Vagina (tissue), 2 donors: ENCODE data around the gene ADCY7.

Experiments
- POLR2A ChIP-seq, 2 donors: fragments of 450-650 bp; IDR thresholded peaks; one replicate each; pipeline ENCODE4 v1.6.1; 2017; ENCODE audit warnings: antibody characterized with exemption in 2 of 2, mild to moderate bottlenecking in 2 of 2, moderate library complexity in 2 of 2
- POLR2AphosphoS5 ChIP-seq, 2 donors: sonication (generic); formaldehyde crosslinking; IDR thresholded peaks; one replicate each; pipeline ENCODE4 v1.9.0; 2017; ENCODE audit warnings: antibody characterized with exemption in 2 of 2, mild to moderate bottlenecking in 2 of 2, low read depth in 1 of 2; ENCODE audit not compliant: insufficient read depth in 1 of 2
- TF ChIP-seq, protein P1 (sequence below), 3 experiments: fragments of 450-650 bp in 2 of 3; fragments of 200-600 bp in 1 of 3; sonication (generic) in 1 of 3; IDR thresholded peaks; one replicate each; pipeline ENCODE4 v1.5.1; 2017 to 2019; ENCODE audit warnings: antibody characterized with exemption in 3 of 3, mild to moderate bottlenecking in 2 of 3, moderate library complexity in 2 of 3

DNA sequence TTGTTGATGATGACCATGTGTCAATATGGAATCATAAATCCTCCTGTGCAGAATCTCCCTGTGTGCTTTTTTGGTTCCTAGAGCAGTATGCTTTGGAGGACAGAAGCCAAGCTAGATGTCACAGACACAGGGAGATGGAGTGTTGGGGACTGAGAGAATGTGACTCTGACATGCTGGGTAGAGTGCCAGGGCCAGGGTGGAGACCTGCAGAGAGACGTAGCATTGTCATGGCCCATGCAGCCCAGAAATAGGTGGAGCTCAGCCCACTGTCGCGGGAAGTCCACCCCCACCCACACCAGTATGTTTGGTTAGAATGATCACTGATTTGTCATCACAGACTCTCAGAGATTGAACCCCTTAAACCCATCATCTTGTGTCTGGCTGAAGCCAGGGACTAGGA, 39.2 kb upstream of the ADCY7 start:
- TF ChIP-seq, protein P1, sequence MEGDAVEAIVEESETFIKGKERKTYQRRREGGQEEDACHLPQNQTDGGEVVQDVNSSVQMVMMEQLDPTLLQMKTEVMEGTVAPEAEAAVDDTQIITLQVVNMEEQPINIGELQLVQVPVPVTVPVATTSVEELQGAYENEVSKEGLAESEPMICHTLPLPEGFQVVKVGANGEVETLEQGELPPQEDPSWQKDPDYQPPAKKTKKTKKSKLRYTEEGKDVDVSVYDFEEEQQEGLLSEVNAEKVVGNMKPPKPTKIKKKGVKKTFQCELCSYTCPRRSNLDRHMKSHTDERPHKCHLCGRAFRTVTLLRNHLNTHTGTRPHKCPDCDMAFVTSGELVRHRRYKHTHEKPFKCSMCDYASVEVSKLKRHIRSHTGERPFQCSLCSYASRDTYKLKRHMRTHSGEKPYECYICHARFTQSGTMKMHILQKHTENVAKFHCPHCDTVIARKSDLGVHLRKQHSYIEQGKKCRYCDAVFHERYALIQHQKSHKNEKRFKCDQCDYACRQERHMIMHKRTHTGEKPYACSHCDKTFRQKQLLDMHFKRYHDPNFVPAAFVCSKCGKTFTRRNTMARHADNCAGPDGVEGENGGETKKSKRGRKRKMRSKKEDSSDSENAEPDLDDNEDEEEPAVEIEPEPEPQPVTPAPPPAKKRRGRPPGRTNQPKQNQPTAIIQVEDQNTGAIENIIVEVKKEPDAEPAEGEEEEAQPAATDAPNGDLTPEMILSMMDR (IDR thresholded peaks at IDR 0.05) = no peak
- no peak for TF ChIP-seq POLR2A (IDR thresholded peaks at IDR 0.05)
- no peak for TF ChIP-seq POLR2AphosphoS5 (IDR thresholded peaks at IDR 0.05; ENCODE audit: insufficient read depth in 1 of 2, low read depth in 1 of 2)
